ENCODE results near the gene EEF1AKMT2. TPM values are rescaled to one million over a fixed set of nuclear protein-coding genes. Genes with fewer than 3 reads are reported as not detected.

The EEF1AKMT2 gene
- total RNA-seq, 1 experiment from 2014 or later: 21.6 TPM

GRCh38 chr10:124827474-124827873 is 35.8 kb upstream of the EEF1AKMT2 start:
- ATAC-seq (no peak), DNase-seq (ENCODE audit: low spot score) (no peak)
- peaks cover 47% of the 10 kb centered on the region for H3K36me3 Mint-ChIP-seq
- H3K9me3 Mint-ChIP-seq: no peaks in the 10 kb centered on the region
- no peak overlapping the region for H3K27ac Mint-ChIP-seq
- no peak overlapping the region for H3K4me3 Mint-ChIP-seq
- ChIA-PET POLR2A (interaction anchor here (0.7 kb wide), 1 partner anchor 48 kb away, joined by 3 read pairs; no protein-coding TSS in a partner anchor), CTCF (interaction anchor here (0.7 to 1.4 kb wide), 5 partner anchors 9 to 1674 kb away, joined by 3 to 5 read pairs (median 3); partner anchors contain the start of gene EEF1AKMT2)
- H3K4me1 Mint-ChIP-seq: no peaks in the 10 kb centered on the region
- TF ChIP-seq MYBL2 (CRISPR knock-in tag; IDR thresholded peaks at IDR 0.05): no peak
- TF ChIP-seq, protein P1, sequence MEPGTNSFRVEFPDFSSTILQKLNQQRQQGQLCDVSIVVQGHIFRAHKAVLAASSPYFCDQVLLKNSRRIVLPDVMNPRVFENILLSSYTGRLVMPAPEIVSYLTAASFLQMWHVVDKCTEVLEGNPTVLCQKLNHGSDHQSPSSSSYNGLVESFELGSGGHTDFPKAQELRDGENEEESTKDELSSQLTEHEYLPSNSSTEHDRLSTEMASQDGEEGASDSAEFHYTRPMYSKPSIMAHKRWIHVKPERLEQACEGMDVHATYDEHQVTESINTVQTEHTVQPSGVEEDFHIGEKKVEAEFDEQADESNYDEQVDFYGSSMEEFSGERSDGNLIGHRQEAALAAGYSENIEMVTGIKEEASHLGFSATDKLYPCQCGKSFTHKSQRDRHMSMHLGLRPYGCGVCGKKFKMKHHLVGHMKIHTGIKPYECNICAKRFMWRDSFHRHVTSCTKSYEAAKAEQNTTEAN (CRISPR knock-in tag; IDR thresholded peaks at IDR 0.05): no peak
- no peak for TF ChIP-seq FOXJ3 (CRISPR knock-in tag; IDR thresholded peaks at IDR 0.05; ENCODE audit: borderline replicate concordance)
- no peak for TF ChIP-seq SOX15 (CRISPR knock-in tag; IDR thresholded peaks at IDR 0.05)
- TF ChIP-seq SMAD4 (CRISPR knock-in tag; IDR thresholded peaks at IDR 0.05): no peak
- no peak for TF ChIP-seq ZBTB21 (CRISPR knock-in tag; IDR thresholded peaks at IDR 0.05; ENCODE audit: borderline replicate concordance)
- TF ChIP-seq NR3C1 (CRISPR knock-in tag; conservative IDR thresholded peaks at IDR 0.05; ENCODE audit: low read depth): no peak
- TF ChIP-seq GABPB1 (CRISPR knock-in tag; IDR thresholded peaks at IDR 0.05): no peak
- TF ChIP-seq, protein P2, sequence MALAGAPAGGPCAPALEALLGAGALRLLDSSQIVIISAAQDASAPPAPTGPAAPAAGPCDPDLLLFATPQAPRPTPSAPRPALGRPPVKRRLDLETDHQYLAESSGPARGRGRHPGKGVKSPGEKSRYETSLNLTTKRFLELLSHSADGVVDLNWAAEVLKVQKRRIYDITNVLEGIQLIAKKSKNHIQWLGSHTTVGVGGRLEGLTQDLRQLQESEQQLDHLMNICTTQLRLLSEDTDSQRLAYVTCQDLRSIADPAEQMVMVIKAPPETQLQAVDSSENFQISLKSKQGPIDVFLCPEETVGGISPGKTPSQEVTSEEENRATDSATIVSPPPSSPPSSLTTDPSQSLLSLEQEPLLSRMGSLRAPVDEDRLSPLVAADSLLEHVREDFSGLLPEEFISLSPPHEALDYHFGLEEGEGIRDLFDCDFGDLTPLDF (CRISPR knock-in tag; IDR thresholded peaks at IDR 0.05): no peak
- no peak for TF ChIP-seq SP1 (CRISPR knock-in tag; conservative IDR thresholded peaks at IDR 0.05)
- no peak for TF ChIP-seq EMX1 (CRISPR knock-in tag; IDR thresholded peaks at IDR 0.05)
- no peak for TF ChIP-seq ZNF281 (CRISPR knock-in tag; IDR thresholded peaks at IDR 0.05)
- no peak for TF ChIP-seq ATF1 (CRISPR knock-in tag; IDR thresholded peaks at IDR 0.05)
- TF ChIP-seq GTF2I (CRISPR knock-in tag; conservative IDR thresholded peaks at IDR 0.05): no peak
- no peak for TF ChIP-seq AR (CRISPR knock-in tag; IDR thresholded peaks at IDR 0.05)
- H3K27me3 Mint-ChIP-seq (ENCODE audit: low read depth): no peaks in the 10 kb centered on the region

DNA sequence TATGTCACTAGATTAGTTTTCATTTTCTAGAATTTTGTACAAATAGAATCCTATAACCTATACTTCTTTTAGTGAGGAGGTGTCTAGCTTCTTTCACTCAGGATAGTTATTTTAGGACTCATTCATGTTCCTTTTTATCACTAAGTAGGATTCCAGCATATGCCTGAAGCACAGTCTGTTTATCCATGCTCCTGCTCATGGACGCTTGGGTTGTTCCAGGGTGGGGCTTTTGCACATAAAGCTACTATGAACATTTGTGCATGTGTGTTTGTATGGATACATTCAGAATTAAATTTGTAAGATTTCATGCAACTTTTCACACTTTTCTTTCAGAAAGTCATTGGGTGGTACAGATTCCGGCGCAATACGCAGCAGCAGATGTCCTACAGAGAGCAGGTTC is 34.6 kb upstream of the EEF1AKMT2 start:
- ATAC-seq: no peak
- no peak overlapping the region for H3K27ac Mint-ChIP-seq
- no peaks in the 10 kb centered on the region for H3K27me3 Mint-ChIP-seq (ENCODE audit: low read depth)
- H3K4me3 Mint-ChIP-seq: no peak overlapping the region
- H3K9me3 Mint-ChIP-seq: no peaks in the 10 kb centered on the region
- ChIA-PET POLR2A (no interaction called here), CTCF (interaction anchor here (1.0 to 1.4 kb wide), 2 partner anchors 35 to 69 kb away, joined by 4 to 5 read pairs; partner anchors contain the start of gene EEF1AKMT2)
- no peaks in the 10 kb centered on the region for H3K4me1 Mint-ChIP-seq
- no peak for DNase-seq (ENCODE audit: low spot score)
- H3K36me3 Mint-ChIP-seq: peaks cover 49% of the 10 kb centered on the region
- TF ChIP-seq ZNF263 (CRISPR knock-in tag; IDR thresholded peaks at IDR 0.05; ENCODE audit: low read depth) (no peak), GABPB1 (CRISPR knock-in tag; IDR thresholded peaks at IDR 0.05) (no peak), ZNF423 (CRISPR knock-in tag; IDR thresholded peaks at IDR 0.05) (no peak), HMGXB4 (CRISPR knock-in tag; IDR thresholded peaks at IDR 0.05) (no peak), SMAD4 (CRISPR knock-in tag; IDR thresholded peaks at IDR 0.05) (no peak), ERG (CRISPR knock-in tag; IDR thresholded peaks at IDR 0.05) (no peak)
- TF ChIP-seq, protein P3, sequence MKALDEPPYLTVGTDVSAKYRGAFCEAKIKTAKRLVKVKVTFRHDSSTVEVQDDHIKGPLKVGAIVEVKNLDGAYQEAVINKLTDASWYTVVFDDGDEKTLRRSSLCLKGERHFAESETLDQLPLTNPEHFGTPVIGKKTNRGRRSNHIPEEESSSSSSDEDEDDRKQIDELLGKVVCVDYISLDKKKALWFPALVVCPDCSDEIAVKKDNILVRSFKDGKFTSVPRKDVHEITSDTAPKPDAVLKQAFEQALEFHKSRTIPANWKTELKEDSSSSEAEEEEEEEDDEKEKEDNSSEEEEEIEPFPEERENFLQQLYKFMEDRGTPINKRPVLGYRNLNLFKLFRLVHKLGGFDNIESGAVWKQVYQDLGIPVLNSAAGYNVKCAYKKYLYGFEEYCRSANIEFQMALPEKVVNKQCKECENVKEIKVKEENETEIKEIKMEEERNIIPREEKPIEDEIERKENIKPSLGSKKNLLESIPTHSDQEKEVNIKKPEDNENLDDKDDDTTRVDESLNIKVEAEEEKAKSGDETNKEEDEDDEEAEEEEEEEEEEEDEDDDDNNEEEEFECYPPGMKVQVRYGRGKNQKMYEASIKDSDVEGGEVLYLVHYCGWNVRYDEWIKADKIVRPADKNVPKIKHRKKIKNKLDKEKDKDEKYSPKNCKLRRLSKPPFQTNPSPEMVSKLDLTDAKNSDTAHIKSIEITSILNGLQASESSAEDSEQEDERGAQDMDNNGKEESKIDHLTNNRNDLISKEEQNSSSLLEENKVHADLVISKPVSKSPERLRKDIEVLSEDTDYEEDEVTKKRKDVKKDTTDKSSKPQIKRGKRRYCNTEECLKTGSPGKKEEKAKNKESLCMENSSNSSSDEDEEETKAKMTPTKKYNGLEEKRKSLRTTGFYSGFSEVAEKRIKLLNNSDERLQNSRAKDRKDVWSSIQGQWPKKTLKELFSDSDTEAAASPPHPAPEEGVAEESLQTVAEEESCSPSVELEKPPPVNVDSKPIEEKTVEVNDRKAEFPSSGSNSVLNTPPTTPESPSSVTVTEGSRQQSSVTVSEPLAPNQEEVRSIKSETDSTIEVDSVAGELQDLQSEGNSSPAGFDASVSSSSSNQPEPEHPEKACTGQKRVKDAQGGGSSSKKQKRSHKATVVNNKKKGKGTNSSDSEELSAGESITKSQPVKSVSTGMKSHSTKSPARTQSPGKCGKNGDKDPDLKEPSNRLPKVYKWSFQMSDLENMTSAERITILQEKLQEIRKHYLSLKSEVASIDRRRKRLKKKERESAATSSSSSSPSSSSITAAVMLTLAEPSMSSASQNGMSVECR (CRISPR knock-in tag; IDR thresholded peaks at IDR 0.05; ENCODE audit: borderline replicate concordance): no peak

Data from WTC11 (cell line).